CD4-positive, CD25-positive, alpha-beta regulatory T cell (primary cell): ENCODE data around the gene PHF12. TPM values are rescaled to one million over a fixed set of nuclear protein-coding genes. Genes with fewer than 3 reads are reported as not detected.

ENCODE experiments used
- ATAC-seq, 2 donors: fragments of 150-1000 bp; cut with Tn5 transposase; one replicate each; pipeline ENCODE4 v1.10.0; 2021; ENCODE audit warnings: low read depth in 2 of 2, moderate number of reproducible peaks in 2 of 2, moderate library complexity in 1 of 2
- DNase-seq, 3 donors: peaks; one replicate each; pipeline versions ENCODE4 v3.0.0 to v3.0.0-alpha.2; 2012 to 2022; ENCODE audit warnings: mixed read lengths in 1 of 3
- H3K27ac ChIP-seq: one replicate; pipeline ENCODE4 v1.7.0; 2013; ENCODE audit warnings: mild to moderate bottlenecking, low read length; ENCODE audit not compliant: insufficient read depth, poor library complexity, severe bottlenecking
- H3K27me3 ChIP-seq: one replicate; pipeline ENCODE4 v1.7.0; 2013; ENCODE audit warnings: low read length; ENCODE audit not compliant: control insufficient read depth, insufficient read depth
- H3K36me3 ChIP-seq: one replicate; pipeline ENCODE4 v1.7.0; 2013; ENCODE audit warnings: mild to moderate bottlenecking, low read length, moderate library complexity; ENCODE audit not compliant: control insufficient read depth, insufficient read depth
- H3K4me1 ChIP-seq: 2 replicates; pipeline ENCODE4 v1.7.0; 2013; ENCODE audit warnings: mild to moderate bottlenecking, low read length; ENCODE audit not compliant: insufficient read depth, control insufficient read depth, poor library complexity, severe bottlenecking
- H3K4me3 ChIP-seq: one replicate; pipeline ENCODE4 v1.7.0; 2013; ENCODE audit warnings: low read depth, mild to moderate bottlenecking, low read length, moderate library complexity
- H3K9me3 ChIP-seq, 2 experiments: 1 replicate in 1 of 2; 2 replicates in 1 of 2; pipeline ENCODE4 v1.7.0; 2013; ENCODE audit warnings: low read length in 2 of 2, mild to moderate bottlenecking in 1 of 2, moderate library complexity in 1 of 2; ENCODE audit not compliant: control insufficient read depth in 2 of 2
- H3K27ac Mint-ChIP-seq, 3 donors: one replicate each; pipeline ENCODE4 v1.8.0; 2020 to 2022; ENCODE audit warnings: mild to moderate bottlenecking in 3 of 3, mixed read lengths in 3 of 3, moderate library complexity in 2 of 3
- H3K27me3 Mint-ChIP-seq: one replicate; pipeline ENCODE4 v1.8.0; 2022; ENCODE audit warnings: mild to moderate bottlenecking, mixed read lengths
- H3K36me3 Mint-ChIP-seq: one replicate; pipeline ENCODE4 v1.8.0; 2020; ENCODE audit warnings: mixed read lengths
- H3K4me1 Mint-ChIP-seq, 4 donors: one replicate each; pipeline ENCODE4 v1.8.0; 2020 to 2022; ENCODE audit warnings: mixed read lengths in 4 of 4, mild to moderate bottlenecking in 1 of 4
- H3K4me3 Mint-ChIP-seq, 4 donors: one replicate each; pipeline ENCODE4 v1.8.0; 2020 to 2022; ENCODE audit warnings: mild to moderate bottlenecking in 4 of 4, mixed read lengths in 4 of 4, moderate library complexity in 3 of 4
- H3K9me3 Mint-ChIP-seq, 7 donors: one replicate each; pipeline ENCODE4 v1.8.0; 2020 to 2022; ENCODE audit warnings: mixed read lengths in 7 of 7, mild to moderate bottlenecking in 3 of 7, moderate library complexity in 2 of 7
- polyA plus RNA-seq, 4 donors: library from polyadenylated mRNA; unstranded; fragments of 300-500 nt; fragmentation: Illumina TruSeq; gene quantifications; one replicate each; pipeline ENCODE4 v1.2.3, GENCODE V29; 2021
- total RNA-seq: library from RNA; stranded (reverse); gene quantifications from one replicate; pipeline ENCODE4 v1.2.3, GENCODE V29; 2022

The PHF12 gene
- total and polyA plus RNA-seq, 5 donors from 2014 or later: 5.4 to 200 (median 6.2) TPM

GRCh38 chr17:28911411-28912045 is 39.8 kb downstream of the PHF12 start:
- Mint-ChIP-seq H3K36me3 (peaks cover 66% of the 10 kb centered on the region), H3K27ac (no peak overlapping the region), H3K4me1 (peaks cover 5 to 10% (median 7%) of the 10 kb centered on the region in 4 donors), H3K27me3 (no peaks in the 10 kb centered on the region), H3K4me3 (no peak overlapping the region), H3K9me3 (no peaks in the 10 kb centered on the region)
- no peaks in the 10 kb centered on the region for H3K4me1 ChIP-seq
- H3K4me3 ChIP-seq: no peak overlapping the region
- no peak for ATAC-seq
- H3K27ac ChIP-seq: no peak overlapping the region
- DNase-seq: no peak
- H3K9me3 ChIP-seq: no peaks in the 10 kb centered on the region
- no peaks in the 10 kb centered on the region for H3K27me3 ChIP-seq
- H3K36me3 ChIP-seq: peaks cover 94% of the 10 kb centered on the region

- no peaks in the 10 kb centered on the region for H3K27me3 ChIP-seq
- no peaks in the 10 kb centered on the region for H3K9me3 ChIP-seq
- H3K36me3 ChIP-seq: peaks cover 96% of the 10 kb centered on the region
- no peak overlapping the region for H3K27ac ChIP-seq
- H3K4me1 Mint-ChIP-seq: peaks cover 0 to 5% (median 3%) of the 10 kb centered on the region in 4 donors
- no peak for ATAC-seq
- H3K27ac Mint-ChIP-seq: no peak overlapping the region
- H3K4me3 ChIP-seq: no peak overlapping the region
- no peaks in the 10 kb centered on the region for H3K9me3 Mint-ChIP-seq
- H3K36me3 Mint-ChIP-seq: peaks cover 68% of the 10 kb centered on the region
- no peaks in the 10 kb centered on the region for H3K27me3 Mint-ChIP-seq
- no peaks in the 10 kb centered on the region for H3K4me1 ChIP-seq
- H3K4me3 Mint-ChIP-seq: no peak overlapping the region
- no peak for DNase-seq
These were observed 40.8 kb downstream of the PHF12 start for GRCh38 chr17:28910534-28910933.

GRCh38 chr17:28908640-28909167 is 42.6 kb downstream of the PHF12 start:
- Mint-ChIP-seq H3K27me3 (no peaks in the 10 kb centered on the region), H3K27ac (peak overlapping the region in 1 of 3 donors; percentile 56), H3K4me1 (peaks cover 0 to 4% (median 1%) of the 10 kb centered on the region in 4 donors), H3K36me3 (peaks cover 54% of the 10 kb centered on the region), H3K4me3 (peak overlapping the region in 1 of 4 donors; percentile 86), H3K9me3 (no peaks in the 10 kb centered on the region)
- H3K27me3 ChIP-seq: no peaks in the 10 kb centered on the region
- peaks cover 80% of the 10 kb centered on the region for H3K36me3 ChIP-seq
- no peak for ATAC-seq
- no peaks in the 10 kb centered on the region for H3K9me3 ChIP-seq
- no peak for DNase-seq
- no peak overlapping the region for H3K4me3 ChIP-seq
- no peaks in the 10 kb centered on the region for H3K4me1 ChIP-seq
- no peak overlapping the region for H3K27ac ChIP-seq

- Histone ChIP-seq H3K9me3 (no peaks in the 10 kb centered on the region), H3K27ac (no peak overlapping the region)
- H3K36me3 Mint-ChIP-seq: peaks cover 48% of the 10 kb centered on the region
These were observed 43.4 kb downstream of the PHF12 start for GRCh38 chr17:28907709-28908475.

GRCh38 chr17:28906706-28907438 is 44.4 kb downstream of the PHF12 start:
- DNase-seq: no peak
- Histone ChIP-seq H3K27ac (no peak overlapping the region), H3K4me3 (no peak overlapping the region), H3K27me3 (no peaks in the 10 kb centered on the region), H3K36me3 (peaks cover 61% of the 10 kb centered on the region), H3K9me3 (no peaks in the 10 kb centered on the region), H3K4me1 (peaks cover 5% of the 10 kb centered on the region)
- Mint-ChIP-seq H3K27me3 (peaks cover 3% of the 10 kb centered on the region), H3K36me3 (peaks cover 41% of the 10 kb centered on the region), H3K9me3 (no peaks in the 10 kb centered on the region), H3K4me3 (no peak overlapping the region), H3K27ac (peak overlapping the region in 2 of 3 donors; percentile 1 to 58), H3K4me1 (peaks cover 0 to 14% (median 8%) of the 10 kb centered on the region in 4 donors)
- ATAC-seq: no peak

More at GRCh38 chr17:28907709-28908475, 43.4 kb downstream of the PHF12 start:
- Mint-ChIP-seq H3K4me1 (peaks cover 0 to 9% (median 4%) of the 10 kb centered on the region in 4 donors), H3K4me3 (peak overlapping the region in 1 of 4 donors; percentile 86), H3K27ac (peak overlapping the region in 2 of 3 donors; percentile 53 to 60), H3K27me3 (no peaks in the 10 kb centered on the region), H3K9me3 (no peaks in the 10 kb centered on the region)
- ATAC-seq (no peak), DNase-seq (no peak)
- no peak overlapping the region for H3K4me3 ChIP-seq
- no peaks in the 10 kb centered on the region for H3K27me3 ChIP-seq
- no peaks in the 10 kb centered on the region for H3K4me1 ChIP-seq
- H3K36me3 ChIP-seq: peaks cover 71% of the 10 kb centered on the region

- no peaks in the 10 kb centered on the region for H3K27me3 ChIP-seq
- Mint-ChIP-seq H3K27ac (peak overlapping the region in 2 of 3 donors; percentile 1 to 58), H3K4me1 (peaks cover 0 to 20% (median 12%) of the 10 kb centered on the region in 4 donors), H3K36me3 (peaks cover 39% of the 10 kb centered on the region), H3K4me3 (no peak overlapping the region), H3K27me3 (peaks cover 4% of the 10 kb centered on the region), H3K9me3 (no peaks in the 10 kb centered on the region)
- peaks cover 11% of the 10 kb centered on the region for H3K4me1 ChIP-seq
- H3K9me3 ChIP-seq: no peaks in the 10 kb centered on the region
- H3K36me3 ChIP-seq: peaks cover 55% of the 10 kb centered on the region
- no peak for ATAC-seq
- DNase-seq: no peak
- H3K27ac ChIP-seq: no peak overlapping the region
- H3K4me3 ChIP-seq: no peak overlapping the region
These were observed 45.0 kb downstream of the PHF12 start for GRCh38 chr17:28906276-28906675.

GRCh38 chr17:28904800-28905199 is 46.5 kb downstream of the PHF12 start:
- peaks cover 40% of the 10 kb centered on the region for H3K36me3 ChIP-seq
- H3K27ac ChIP-seq: no peak overlapping the region
- H3K36me3 Mint-ChIP-seq: peaks cover 32% of the 10 kb centered on the region
- no peaks in the 10 kb centered on the region for H3K27me3 ChIP-seq
- H3K9me3 Mint-ChIP-seq: no peaks in the 10 kb centered on the region
- peaks cover 0 to 29% (median 19%) of the 10 kb centered on the region in 4 donors for H3K4me1 Mint-ChIP-seq
- peak overlapping the region; percentile 4 to 83 (median 29) for H3K27ac Mint-ChIP-seq
- peaks cover 20% of the 10 kb centered on the region for H3K4me1 ChIP-seq
- H3K27me3 Mint-ChIP-seq: peaks cover 4% of the 10 kb centered on the region
- H3K9me3 ChIP-seq: no peaks in the 10 kb centered on the region
- H3K4me3 Mint-ChIP-seq: peak overlapping the region in 1 of 4 donors; percentile 16
- DNase-seq (no peak), ATAC-seq (no peak)
- H3K4me3 ChIP-seq: no peak overlapping the region
